ENCODE data around the gene LPP.

LPP gene

DNA sequence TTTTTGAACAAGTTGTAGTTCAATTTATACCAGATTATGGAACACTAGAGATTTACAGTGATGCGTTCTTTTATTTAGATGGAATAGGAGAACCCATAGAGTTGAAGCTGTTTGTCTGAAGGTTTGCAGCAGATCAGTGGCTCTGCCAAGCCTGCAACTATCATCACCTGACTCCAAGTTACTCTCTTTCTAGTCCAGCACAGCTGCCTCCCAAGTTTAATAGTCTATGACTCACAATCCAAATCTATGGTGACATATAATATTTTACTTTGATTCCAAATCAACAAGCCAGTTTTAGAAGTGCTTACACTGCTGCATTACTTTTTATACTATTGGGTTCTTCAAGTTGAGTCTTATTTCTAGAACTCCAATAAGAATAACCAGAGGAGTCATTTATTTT lies 400.4 kb downstream of the LPP start:
- TF ChIP-seq, protein P1, sequence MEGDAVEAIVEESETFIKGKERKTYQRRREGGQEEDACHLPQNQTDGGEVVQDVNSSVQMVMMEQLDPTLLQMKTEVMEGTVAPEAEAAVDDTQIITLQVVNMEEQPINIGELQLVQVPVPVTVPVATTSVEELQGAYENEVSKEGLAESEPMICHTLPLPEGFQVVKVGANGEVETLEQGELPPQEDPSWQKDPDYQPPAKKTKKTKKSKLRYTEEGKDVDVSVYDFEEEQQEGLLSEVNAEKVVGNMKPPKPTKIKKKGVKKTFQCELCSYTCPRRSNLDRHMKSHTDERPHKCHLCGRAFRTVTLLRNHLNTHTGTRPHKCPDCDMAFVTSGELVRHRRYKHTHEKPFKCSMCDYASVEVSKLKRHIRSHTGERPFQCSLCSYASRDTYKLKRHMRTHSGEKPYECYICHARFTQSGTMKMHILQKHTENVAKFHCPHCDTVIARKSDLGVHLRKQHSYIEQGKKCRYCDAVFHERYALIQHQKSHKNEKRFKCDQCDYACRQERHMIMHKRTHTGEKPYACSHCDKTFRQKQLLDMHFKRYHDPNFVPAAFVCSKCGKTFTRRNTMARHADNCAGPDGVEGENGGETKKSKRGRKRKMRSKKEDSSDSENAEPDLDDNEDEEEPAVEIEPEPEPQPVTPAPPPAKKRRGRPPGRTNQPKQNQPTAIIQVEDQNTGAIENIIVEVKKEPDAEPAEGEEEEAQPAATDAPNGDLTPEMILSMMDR (IDR thresholded peaks at IDR 0.05; ENCODE audit: low read depth, low read length, missing control alignments), result no peak
- H3K4me3 ChIP-seq (ENCODE audit: low read depth, low read length), result no peak overlapping the region
- no peaks in the 10 kb centered on the region for H3K36me3 ChIP-seq (replicated peaks)
- no peaks in the 10 kb centered on the region for H3K27me3 ChIP-seq (replicated peaks)
- H3K27ac ChIP-seq, result no peak overlapping the region
- peak; percentile 33 for DNase-seq
- in situ Hi-C loops (cut with HindIII; ENCODE audit: low pct_ligation_motif_present, low sequenced_read_pairs), result no loop called here

DNA sequence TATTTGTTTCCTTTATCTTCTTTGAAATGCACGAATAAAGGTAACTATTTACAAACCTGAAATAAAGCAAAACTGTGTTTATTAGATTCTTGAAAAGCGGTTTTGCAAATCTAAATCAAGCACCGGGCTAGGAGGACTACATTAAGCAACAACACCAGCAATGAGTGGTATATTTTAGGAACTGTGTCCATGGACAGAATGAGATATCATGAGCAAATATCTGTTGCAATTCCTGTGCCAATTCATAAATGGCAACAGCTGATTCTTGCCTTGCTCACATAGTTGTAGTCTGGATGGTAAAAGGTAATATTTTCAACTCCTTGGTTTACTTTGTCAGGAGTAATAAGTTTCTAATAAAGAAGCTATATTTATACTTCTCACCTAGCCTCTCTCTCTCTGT lies 403.3 kb downstream of the LPP start:
- H3K27me3 ChIP-seq (replicated peaks), result no peaks in the 10 kb centered on the region
- no peak overlapping the region for H3K4me3 ChIP-seq (ENCODE audit: low read depth, low read length)
- DNase-seq, result no peak
- no peaks in the 10 kb centered on the region for H3K36me3 ChIP-seq (replicated peaks)
- in situ Hi-C loops (cut with HindIII; ENCODE audit: low pct_ligation_motif_present, low sequenced_read_pairs), result no loop called here
- TF ChIP-seq, protein P1 (IDR thresholded peaks at IDR 0.05; ENCODE audit: low read depth, low read length, missing control alignments), result no peak
- H3K27ac ChIP-seq, result no peak overlapping the region

DNA sequence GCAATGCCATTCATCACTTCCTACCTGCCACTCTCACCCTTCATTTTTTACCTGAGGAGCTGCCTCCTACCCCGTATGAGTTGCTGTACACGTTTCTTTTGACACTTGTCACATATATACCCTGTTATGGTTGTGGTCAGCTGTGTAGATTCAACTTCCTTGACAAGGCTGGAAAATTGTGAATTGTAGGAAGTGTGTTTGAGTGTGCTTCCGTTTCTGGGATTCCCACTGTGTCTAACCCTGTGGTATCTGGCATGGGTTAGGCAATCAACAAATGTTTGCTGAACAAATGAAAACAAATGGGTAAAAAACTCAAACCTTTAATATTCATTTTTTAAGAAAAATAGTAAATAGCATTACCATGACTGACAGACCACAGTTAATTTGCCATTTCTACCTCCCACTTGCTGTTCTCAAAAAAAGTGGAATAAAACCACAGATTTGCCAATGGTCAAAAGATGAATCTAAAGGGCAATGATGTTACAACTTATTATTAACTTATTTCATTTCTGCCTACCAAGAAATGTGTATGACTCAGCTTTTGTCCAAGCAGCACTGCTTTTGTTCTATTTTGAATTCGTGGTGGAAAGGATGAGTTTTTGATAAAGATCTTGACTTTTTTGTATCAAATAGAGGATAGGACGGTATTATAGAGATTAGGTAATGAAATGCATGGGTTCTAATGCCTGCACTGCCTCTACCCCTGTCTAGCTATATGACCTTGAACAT lies 404.6 kb downstream of the LPP start:
- TF ChIP-seq, protein P1 (IDR thresholded peaks at IDR 0.05; ENCODE audit: low read depth, low read length, missing control alignments), result no peak
- Histone ChIP-seq H3K27ac (peak overlapping the region; percentile 11), H3K36me3 (replicated peaks) (no peaks in the 10 kb centered on the region), H3K27me3 (replicated peaks) (no peaks in the 10 kb centered on the region), H3K4me3 (ENCODE audit: low read depth, low read length) (no peak overlapping the region)
- in situ Hi-C loops (cut with HindIII; ENCODE audit: low pct_ligation_motif_present, low sequenced_read_pairs), result no loop called here
- DNase-seq, result peak; percentile 31

DNA sequence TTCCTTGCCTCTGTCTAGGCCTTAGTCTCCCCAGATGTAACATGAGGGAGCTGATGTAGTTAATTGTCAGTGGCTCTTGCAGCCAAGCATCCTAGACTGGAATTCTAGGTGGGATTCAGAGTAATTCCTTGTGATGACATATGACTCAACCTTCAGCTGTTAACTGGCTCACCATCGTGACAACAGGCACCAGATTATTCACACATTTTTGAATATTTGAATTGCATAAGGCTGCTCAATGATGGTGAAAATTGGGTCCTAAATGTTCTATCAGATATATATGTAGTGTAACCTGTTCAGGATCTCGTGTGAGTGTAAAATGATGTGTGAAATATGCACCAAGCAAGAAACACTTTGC lies 405.1 kb downstream of the LPP start:
- Histone ChIP-seq H3K27me3 (replicated peaks) (no peaks in the 10 kb centered on the region), H3K36me3 (replicated peaks) (no peaks in the 10 kb centered on the region), H3K4me3 (ENCODE audit: low read depth, low read length) (no peak overlapping the region), H3K27ac (peak overlapping the region; percentile 11)
- in situ Hi-C loops (cut with HindIII; ENCODE audit: low pct_ligation_motif_present, low sequenced_read_pairs), result no loop called here
- DNase-seq, result peak; percentile 3
- TF ChIP-seq, protein P1 (IDR thresholded peaks at IDR 0.05; ENCODE audit: low read depth, low read length, missing control alignments), result no peak

DNA sequence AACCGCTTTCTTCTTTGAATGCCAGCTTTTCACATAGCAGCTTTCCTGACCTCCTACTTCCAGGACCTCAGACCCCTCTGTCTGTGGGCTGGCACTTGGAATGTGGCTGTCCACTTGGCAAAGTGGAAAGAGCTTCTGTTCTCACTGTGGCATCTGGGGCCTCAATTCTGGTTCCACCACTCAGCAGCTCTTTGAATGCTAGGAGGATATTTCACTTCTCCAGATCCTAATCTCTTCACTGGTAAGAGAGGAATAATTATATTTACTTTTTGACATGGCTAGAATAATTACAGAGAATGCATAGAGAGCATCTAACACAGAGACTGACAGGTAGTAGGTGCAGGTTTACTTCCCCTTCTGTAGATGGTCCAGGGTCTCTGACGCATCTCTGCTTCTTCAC lies 405.9 kb downstream of the LPP start:
- Histone ChIP-seq H3K27me3 (replicated peaks) (no peaks in the 10 kb centered on the region), H3K27ac (no peak overlapping the region), H3K36me3 (replicated peaks) (no peaks in the 10 kb centered on the region), H3K4me3 (ENCODE audit: low read depth, low read length) (no peak overlapping the region)
- no peak for DNase-seq
- in situ Hi-C loops (cut with HindIII; ENCODE audit: low pct_ligation_motif_present, low sequenced_read_pairs), result no loop called here
- TF ChIP-seq, protein P1 (IDR thresholded peaks at IDR 0.05; ENCODE audit: low read depth, low read length, missing control alignments), result no peak

DNA sequence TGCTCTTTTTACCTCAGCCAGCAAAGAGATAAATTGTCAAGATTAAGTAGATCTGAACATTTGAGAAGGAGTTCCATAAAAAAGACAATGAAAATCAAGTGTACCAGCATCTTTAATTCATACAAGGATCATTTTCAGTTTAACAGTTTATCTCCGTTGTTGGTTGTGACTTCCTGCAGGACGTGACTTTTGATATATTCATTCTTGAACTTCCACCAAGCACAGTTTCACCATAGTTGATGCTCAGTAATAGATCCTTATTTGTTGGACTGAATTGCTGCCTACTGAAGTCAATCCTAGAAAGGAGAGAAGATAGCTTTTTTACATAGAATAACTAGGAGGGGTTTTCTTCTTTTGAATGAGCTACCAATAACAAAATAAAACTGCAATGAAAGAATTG lies 408.2 kb downstream of the LPP start:
- in situ Hi-C loops (cut with HindIII; ENCODE audit: low pct_ligation_motif_present, low sequenced_read_pairs), result no loop called here
- DNase-seq, result no peak
- Histone ChIP-seq H3K27me3 (replicated peaks) (no peaks in the 10 kb centered on the region), H3K27ac (no peak overlapping the region), H3K36me3 (replicated peaks) (no peaks in the 10 kb centered on the region), H3K4me3 (ENCODE audit: low read depth, low read length) (no peak overlapping the region)
- TF ChIP-seq, protein P1 (IDR thresholded peaks at IDR 0.05; ENCODE audit: low read depth, low read length, missing control alignments), result no peak
